SK-MEL-5 (cell line): ENCODE data around the gene CACNA1B. TPM values are rescaled to one million over a fixed set of nuclear protein-coding genes. Genes with fewer than 3 reads are reported as not detected.

Source experiments
- DNase-seq: peaks from one replicate; pipeline ENCODE4 v3.0.0-alpha.2; 2016; ENCODE audit warnings: low read depth, low spot score
- in situ Hi-C: cut with HindIII; loops from 2 replicates; pipeline ENCODE4 v1.10.0; 2016; ENCODE audit warnings: low sequenced_read_pairs, high pct_unique_total_duplicates, low pct_unique_long_range_greater_than_20kb
- total RNA-seq: library from RNA; depleted of rRNA; stranded (reverse); fragments of >200 nt; shearing (Covaris generic); gene quantifications from 2 replicates; pipeline ENCODE4 v1.2.3, GENCODE V29; 2014

The CACNA1B gene
- total RNA-seq, 1 experiment from 2014 or later, result 0.11 TPM

GRCh38 chr9:138047469-138048040 lies 170.0 kb downstream of the CACNA1B start:
- in situ Hi-C loops, result no loop called here
- DNase-seq, result no peak

- in situ Hi-C loops, result no loop called here
- DNase-seq, result no peak
Observed at GRCh38 chr9:138048184-138048583, 170.6 kb downstream of the CACNA1B start.

DNA sequence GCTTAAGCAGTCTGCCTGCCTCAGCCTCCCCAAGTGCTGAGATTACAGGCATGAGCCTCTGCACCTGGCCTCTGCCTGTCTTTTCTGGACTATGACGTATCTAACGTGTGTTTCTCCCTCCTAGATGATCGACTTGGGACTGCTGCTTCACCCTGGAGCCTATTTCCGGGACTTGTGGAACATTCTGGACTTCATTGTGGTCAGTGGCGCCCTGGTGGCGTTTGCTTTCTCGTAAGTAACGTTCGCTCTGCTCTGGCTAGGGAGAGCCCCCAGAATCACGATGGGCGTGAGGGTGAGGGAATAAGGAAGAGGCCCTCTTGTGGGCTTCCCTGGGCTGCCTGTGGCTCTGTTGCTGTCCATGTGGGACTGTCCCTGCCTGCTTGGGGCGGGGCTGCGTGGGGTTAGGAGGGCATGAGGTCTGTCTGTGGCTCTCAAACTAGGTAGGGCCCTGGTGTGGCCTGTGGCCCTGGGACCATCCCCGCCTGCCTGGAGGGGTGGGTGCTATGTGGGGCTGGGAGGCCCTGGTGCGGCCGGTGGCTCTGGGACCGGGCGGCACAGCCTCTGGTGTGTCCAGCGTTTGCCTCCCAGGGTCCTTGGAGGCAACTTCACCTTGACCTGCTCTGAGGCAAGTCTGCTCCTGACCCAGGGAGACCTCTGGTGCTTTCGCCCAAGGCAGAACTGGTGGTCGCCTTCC lies 171.7 kb downstream of the CACNA1B start:
- in situ Hi-C loops, result no loop called here

DNA sequence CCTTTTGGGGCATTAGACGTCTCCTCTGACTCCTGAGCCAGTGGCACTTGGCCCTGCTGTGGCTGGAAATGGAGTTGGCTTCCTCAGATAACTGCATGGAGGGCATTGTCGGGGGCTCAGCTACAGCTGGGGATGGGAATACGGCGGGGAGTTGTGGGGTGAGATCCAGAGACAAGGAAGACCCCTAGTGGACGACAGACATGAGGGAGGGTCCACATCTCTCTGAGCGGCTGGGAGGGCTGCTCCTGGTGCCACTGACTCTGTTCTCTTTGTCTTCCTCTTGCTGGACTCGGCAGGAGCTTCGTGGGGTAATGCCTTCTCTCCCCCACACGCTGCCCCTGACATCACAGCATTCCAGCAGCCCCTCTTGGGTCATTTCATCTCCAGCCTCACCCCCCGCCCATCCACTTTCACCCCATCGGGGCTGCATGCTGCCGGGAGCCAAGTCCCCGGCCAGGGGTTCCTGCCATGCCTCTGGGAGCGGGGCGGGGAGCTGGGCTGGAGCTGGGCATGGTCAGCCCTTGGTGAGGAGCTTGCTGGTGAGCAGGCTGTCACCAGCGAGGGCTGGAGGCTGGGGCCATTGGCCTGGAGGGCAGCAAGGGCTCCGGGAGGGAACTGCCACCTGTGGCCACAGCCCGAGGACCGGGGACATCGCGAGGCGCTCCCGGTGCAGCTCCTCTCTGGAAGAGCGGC lies 172.3 kb downstream of the CACNA1B start:
- in situ Hi-C loops, result no loop called here
- DNase-seq, result no peak

More for the DNA sequence above, 171.7 kb downstream of the CACNA1B start:
- no peak for DNase-seq

DNA sequence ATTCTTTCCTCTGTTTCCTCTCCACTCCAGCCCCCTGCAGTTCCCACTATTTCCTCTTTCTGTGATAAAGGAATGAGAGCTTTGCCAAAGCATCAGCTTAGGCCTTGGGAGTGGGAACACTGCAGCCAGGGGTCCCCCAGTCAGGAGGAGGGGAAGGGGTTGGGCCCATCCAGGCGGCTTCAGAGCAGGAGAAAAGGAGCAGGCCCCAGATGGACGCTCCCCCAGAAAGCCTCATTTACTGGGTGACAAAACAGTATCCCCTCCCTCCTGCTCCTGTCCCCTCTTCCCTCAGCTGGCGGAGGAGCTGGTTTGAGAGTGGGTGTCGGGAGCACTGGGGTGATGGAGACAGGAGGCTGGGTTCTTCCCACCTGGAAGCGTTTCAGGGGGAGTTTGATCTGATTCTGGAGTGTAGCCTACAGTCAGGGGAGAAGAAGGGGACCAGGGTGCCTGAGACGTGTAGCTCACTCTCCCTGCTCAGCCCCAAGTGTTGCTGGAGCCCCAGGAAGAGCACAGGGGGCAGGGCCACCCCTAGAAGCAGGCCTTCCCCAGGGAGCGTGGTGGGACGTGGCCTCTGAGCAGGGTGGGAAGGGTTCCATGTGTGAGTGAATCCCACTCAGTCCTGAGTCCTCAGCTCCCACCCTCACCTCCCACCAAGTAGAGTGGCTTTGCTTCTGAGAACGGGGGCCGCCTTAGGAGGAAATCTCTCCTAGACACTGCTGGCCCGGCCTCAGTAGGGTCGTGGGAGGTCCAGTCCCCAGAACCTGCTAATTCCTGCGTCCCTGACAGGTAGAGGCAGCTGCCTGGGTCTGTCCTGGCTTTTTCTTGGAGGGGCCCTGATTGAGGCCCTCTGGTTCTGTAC lies 173.1 kb downstream of the CACNA1B start:
- no peak for DNase-seq
- in situ Hi-C loops, result no loop called here

- no peak for DNase-seq
- in situ Hi-C loops, result no loop called here
Observed at GRCh38 chr9:138051586-138052321, 174.2 kb downstream of the CACNA1B start.

DNA sequence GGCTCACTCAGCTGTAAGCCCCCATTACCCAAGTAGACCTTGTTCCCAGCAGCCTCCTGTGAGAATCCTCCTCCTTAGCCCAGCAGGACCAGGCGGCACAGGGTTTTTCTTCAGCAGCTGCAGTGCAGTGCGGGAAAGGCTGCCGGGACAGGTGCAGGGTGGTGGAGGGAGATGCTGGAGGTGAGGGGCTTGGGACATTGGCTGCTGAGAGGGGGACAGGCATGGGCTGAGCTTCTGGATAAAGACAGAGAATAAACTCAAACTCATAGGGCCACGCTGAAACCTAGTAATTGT lies 174.7 kb downstream of the CACNA1B start:
- in situ Hi-C loops, result no loop called here
- no peak for DNase-seq

GRCh38 chr9:138052635-138053320 lies 175.2 kb downstream of the CACNA1B start:
- no peak for DNase-seq
- in situ Hi-C loops, result no loop called here

DNA sequence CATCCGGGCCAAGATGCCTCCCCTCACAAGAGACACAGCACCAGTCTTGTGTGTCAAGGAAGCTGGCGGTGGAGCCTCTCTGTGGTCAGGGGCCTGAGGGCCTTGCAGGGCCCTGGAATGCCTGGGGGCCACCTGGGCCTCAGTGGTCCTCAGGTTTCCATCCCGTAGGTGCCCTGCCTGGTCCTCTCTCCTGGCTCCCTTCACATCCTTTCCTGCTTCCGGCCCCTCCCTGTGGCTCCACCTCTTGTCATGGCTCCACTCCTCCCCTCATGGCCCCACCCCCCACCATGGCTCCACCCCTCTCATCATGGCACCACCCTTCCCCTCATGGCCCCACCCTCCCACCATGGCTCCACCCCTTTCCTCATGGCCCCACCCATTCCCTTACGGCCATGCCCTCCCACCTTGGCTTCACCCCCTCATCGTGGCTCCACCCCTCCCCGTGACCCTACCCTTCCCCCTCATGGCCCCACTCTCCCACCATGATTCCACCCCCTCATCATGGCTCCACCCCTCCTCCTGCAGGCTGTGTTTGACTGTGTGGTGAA lies 175.8 kb downstream of the CACNA1B start:
- in situ Hi-C loops, result no loop called here
- peak; percentile 39 for DNase-seq

GRCh38 chr9:138053996-138054752 lies 176.6 kb downstream of the CACNA1B start:
- peak; percentile 35 for DNase-seq
- in situ Hi-C loops, result no loop called here

GRCh38 chr9:138057726-138058125 lies 180.1 kb downstream of the CACNA1B start:
- in situ Hi-C loops, result no loop called here
- DNase-seq, result no peak

DNA sequence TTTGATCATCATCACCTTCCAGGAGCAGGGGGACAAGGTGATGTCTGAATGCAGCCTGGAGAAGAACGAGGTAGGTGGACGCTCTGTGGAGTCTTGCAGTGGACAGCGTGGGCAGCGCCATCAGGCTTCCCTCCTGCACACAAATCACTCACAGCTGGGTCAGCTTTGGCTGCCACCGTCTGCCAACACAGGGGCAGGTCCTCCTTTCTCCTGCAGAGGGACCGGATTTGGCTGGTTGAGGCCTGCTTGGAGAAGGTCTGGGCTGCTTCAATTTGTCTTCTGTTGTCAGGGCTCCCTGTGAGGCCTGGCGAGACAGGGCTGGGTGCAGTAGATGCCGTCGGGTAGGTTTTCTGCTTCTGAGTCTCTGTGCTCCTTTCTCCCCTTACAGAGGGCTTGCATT lies 180.6 kb downstream of the CACNA1B start:
- in situ Hi-C loops, result no loop called here
- no peak for DNase-seq

- in situ Hi-C loops, result no loop called here
- no peak for DNase-seq
Observed at GRCh38 chr9:138059196-138059595, 181.6 kb downstream of the CACNA1B start.

DNA sequence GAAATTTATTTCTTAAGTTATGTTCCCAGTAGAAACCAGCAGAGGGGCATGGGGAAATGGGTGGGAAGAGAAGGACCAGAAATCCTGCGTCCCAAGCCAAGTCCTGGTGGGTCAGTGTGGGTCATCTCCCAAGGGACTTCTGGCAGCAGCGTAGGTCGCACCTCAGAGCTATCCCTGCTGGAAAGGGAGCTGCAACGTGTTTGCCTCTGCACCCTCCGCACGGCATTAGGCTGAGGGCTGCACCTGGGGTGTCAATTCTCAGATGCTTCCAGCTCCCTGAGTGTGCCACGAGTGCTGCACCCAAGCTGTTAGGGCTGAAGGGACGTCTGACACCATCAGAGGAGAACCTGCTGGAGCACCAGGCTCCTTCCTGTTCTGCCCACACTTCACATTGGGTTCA lies 182.8 kb downstream of the CACNA1B start:
- in situ Hi-C loops, result no loop called here
- no peak for DNase-seq

DNA sequence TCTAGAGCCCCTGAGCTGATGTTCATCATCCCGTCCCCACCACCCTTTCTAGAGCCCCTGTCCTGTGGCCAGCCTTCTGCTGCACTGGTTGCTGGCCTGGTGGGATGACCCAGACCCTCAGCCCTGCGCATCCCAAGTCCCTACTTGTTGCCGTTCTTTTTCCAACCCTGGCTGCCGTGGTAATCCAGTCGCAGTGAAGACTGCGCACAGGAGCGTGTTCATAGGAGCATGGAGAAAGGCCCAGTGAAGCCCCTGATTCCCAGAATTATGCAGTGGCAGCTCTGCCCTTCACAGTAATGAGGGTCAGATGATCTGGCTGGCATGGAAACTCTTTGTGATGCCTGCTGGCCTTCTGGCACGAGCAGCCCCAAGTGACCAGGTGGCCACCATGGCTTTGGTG lies 183.3 kb downstream of the CACNA1B start:
- in situ Hi-C loops, result no loop called here
- no peak for DNase-seq

DNA sequence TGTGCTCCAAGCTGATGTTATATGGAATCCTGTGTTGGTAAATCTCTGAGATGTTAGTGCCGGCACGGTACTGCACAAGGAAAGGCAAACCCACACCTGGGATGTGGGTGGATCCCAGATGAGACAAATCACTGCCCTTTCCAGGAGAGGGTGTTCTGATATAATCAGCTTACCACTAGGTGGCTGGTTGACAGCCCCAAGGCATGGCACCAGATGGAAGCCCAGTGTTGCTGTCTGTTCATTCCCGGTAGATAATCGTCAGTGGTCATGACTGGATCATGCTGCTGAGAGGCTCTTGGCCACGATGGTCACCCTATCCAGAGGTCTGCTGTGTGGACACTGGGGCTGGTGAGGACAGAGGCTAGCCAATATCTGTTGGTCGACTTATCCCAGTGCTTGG lies 184.0 kb downstream of the CACNA1B start:
- in situ Hi-C loops, result no loop called here
- DNase-seq, result no peak
